Gastrocnemius medialis (tissue), 4 donors: ENCODE data around the gene NDNF.

Experiments
- POLR2A ChIP-seq, 2 donors: fragments of 450-650 bp; IDR thresholded peaks; one replicate each; pipeline ENCODE4 v1.6.1; 2017; ENCODE audit warnings: antibody characterized with exemption in 2 of 2, mild to moderate bottlenecking in 2 of 2, moderate library complexity in 2 of 2
- TF ChIP-seq, protein P1 (sequence below), 5 experiments: fragments of 450-650 bp in 3 of 5; fragments of 200-600 bp in 2 of 5; sonication (generic) in 2 of 5; IDR thresholded peaks in 4 of 5; conservative IDR thresholded peaks in 1 of 5; 1 replicate in 4 of 5; 2 replicates in 1 of 5; pipeline ENCODE4 v1.5.1; 2016 to 2019; ENCODE audit warnings: antibody characterized with exemption in 5 of 5, mild to moderate bottlenecking in 3 of 5, moderate library complexity in 3 of 5

DNA sequence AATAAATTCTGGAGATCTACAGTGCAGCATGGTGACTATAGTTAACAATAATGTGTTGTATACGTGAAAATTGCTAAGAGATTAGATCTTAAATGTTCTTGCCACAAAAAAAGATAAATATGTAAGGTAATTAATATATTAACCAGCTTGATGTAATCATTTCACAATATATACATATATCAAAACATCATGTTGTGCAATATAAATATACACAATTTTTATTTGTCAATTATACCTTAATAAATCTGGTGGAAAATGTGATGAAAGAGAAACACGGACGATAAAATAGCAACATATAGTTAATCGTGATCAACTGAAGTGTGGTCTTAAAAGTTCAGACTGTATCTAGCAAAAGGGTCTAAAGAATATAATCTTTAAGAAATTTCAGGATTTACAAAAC lies 16.5 kb upstream of the NDNF start:
- TF ChIP-seq, protein P1, sequence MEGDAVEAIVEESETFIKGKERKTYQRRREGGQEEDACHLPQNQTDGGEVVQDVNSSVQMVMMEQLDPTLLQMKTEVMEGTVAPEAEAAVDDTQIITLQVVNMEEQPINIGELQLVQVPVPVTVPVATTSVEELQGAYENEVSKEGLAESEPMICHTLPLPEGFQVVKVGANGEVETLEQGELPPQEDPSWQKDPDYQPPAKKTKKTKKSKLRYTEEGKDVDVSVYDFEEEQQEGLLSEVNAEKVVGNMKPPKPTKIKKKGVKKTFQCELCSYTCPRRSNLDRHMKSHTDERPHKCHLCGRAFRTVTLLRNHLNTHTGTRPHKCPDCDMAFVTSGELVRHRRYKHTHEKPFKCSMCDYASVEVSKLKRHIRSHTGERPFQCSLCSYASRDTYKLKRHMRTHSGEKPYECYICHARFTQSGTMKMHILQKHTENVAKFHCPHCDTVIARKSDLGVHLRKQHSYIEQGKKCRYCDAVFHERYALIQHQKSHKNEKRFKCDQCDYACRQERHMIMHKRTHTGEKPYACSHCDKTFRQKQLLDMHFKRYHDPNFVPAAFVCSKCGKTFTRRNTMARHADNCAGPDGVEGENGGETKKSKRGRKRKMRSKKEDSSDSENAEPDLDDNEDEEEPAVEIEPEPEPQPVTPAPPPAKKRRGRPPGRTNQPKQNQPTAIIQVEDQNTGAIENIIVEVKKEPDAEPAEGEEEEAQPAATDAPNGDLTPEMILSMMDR (IDR thresholded peaks at IDR 0.05 in 4 of 5, conservative IDR thresholded peaks at IDR 0.05 in 1 of 5) = no peak
- TF ChIP-seq POLR2A (IDR thresholded peaks at IDR 0.05) = no peak
